Right lobe of liver (tissue), 4 donors: ENCODE data around the gene WRNIP1.

Experiments used
- CTCF ChIP-seq, 4 donors: fragments of 200-600 bp in 3 of 4; fragments of 450-650 bp in 1 of 4; IDR thresholded peaks; one replicate each; pipeline versions ENCODE4 v1.5.1 to v1.8.0; 2016 to 2022; ENCODE audit warnings: antibody characterized with exemption in 4 of 4, mild to moderate bottlenecking in 2 of 4
- POLR2A ChIP-seq: fragments of 450-650 bp; IDR thresholded peaks from one replicate; pipeline ENCODE4 v1.6.1; 2017; ENCODE audit warnings: antibody characterized with exemption, mild to moderate bottlenecking
- donor health status: DM: no; HTN: no; CAD: no.
- donor health status: DM: no; HTN: no; CAD: no.
- donor health status: DM: no; HTN: yes; CAD: no.

- no peak for TF ChIP-seq POLR2A
- no peak for TF ChIP-seq CTCF (IDR thresholded peaks at IDR 0.05)
These were observed 13.3 kb upstream of the WRNIP1 start for GRCh38 chr6:2751871-2752270.
